ENCODE data around the gene C6orf120. TPM values are rescaled to one million over a fixed set of nuclear protein-coding genes. Genes with fewer than 3 reads are reported as not detected.
A peak's percentile ranks its signal among the peaks of the same experiment; 100 is the strongest.

C6orf120 gene
- total and polyA plus RNA-seq, 2 of the 13 experiments (the other 11 are each of a cell fraction or from before 2014, with no cell fraction given) = 21.7 to 29.9 TPM

DNA sequence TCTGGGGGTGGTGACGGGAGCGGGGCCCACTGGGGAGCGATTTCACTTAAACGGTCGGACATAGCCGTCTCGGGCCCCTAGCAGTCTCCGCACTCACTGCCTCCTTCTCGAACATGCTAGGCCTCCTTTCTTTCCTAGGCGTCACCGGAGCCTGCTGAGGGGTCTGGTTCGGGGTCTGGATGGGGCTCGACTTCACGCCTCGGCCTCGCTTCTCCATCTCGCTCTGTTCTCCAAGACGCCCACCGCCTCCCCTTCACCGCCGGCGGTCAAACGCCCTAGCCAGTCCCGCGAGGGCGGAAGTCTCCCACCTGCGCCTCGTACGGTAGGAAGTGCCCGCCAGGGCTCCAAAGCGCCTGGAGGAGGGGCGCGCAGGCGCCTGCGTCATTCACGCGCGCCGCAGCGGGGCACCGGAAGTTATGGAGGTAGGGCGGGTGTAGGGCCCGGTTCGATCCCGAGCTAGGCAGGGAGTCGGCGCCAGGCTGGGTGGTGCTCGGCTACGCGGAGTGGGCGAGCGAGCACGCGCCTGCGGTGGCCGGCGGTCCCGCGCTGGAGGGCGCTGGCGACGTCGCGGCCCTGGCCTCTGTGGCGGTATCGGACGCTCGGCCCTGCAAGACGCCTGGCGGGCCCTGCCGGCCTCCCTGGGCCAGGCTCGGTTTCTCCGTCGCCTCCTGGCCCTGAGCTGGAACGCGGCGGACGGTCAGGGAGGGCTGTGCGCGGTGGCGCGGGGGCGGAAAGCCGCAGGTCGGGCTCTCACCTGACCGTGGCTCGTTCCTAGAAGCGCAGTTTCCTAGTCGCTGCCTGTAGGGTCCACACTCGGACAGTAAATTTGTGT is 49.5 kb downstream of the C6orf120 start, which contains the start of the genes DYNLT2 and ERMARD (continued):
- TF ChIP-seq, protein P1, sequence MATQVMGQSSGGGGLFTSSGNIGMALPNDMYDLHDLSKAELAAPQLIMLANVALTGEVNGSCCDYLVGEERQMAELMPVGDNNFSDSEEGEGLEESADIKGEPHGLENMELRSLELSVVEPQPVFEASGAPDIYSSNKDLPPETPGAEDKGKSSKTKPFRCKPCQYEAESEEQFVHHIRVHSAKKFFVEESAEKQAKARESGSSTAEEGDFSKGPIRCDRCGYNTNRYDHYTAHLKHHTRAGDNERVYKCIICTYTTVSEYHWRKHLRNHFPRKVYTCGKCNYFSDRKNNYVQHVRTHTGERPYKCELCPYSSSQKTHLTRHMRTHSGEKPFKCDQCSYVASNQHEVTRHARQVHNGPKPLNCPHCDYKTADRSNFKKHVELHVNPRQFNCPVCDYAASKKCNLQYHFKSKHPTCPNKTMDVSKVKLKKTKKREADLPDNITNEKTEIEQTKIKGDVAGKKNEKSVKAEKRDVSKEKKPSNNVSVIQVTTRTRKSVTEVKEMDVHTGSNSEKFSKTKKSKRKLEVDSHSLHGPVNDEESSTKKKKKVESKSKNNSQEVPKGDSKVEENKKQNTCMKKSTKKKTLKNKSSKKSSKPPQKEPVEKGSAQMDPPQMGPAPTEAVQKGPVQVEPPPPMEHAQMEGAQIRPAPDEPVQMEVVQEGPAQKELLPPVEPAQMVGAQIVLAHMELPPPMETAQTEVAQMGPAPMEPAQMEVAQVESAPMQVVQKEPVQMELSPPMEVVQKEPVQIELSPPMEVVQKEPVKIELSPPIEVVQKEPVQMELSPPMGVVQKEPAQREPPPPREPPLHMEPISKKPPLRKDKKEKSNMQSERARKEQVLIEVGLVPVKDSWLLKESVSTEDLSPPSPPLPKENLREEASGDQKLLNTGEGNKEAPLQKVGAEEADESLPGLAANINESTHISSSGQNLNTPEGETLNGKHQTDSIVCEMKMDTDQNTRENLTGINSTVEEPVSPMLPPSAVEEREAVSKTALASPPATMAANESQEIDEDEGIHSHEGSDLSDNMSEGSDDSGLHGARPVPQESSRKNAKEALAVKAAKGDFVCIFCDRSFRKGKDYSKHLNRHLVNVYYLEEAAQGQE (IDR thresholded peaks at IDR 0.05; ENCODE audit: borderline replicate concordance in 1 of 2, low read depth in 1 of 2, low read length in 2 of 2) = no peak
- TF ChIP-seq, protein P2, sequence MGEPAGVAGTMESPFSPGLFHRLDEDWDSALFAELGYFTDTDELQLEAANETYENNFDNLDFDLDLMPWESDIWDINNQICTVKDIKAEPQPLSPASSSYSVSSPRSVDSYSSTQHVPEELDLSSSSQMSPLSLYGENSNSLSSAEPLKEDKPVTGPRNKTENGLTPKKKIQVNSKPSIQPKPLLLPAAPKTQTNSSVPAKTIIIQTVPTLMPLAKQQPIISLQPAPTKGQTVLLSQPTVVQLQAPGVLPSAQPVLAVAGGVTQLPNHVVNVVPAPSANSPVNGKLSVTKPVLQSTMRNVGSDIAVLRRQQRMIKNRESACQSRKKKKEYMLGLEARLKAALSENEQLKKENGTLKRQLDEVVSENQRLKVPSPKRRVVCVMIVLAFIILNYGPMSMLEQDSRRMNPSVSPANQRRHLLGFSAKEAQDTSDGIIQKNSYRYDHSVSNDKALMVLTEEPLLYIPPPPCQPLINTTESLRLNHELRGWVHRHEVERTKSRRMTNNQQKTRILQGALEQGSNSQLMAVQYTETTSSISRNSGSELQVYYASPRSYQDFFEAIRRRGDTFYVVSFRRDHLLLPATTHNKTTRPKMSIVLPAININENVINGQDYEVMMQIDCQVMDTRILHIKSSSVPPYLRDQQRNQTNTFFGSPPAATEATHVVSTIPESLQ (CRISPR knock-in tag; conservative IDR thresholded peaks at IDR 0.05) = peak; percentile 84
- peak; percentile 83 for TF ChIP-seq BRCA1 (CRISPR knock-in tag; IDR thresholded peaks at IDR 0.05)
- TF ChIP-seq ZMYM4 (CRISPR knock-in tag; IDR thresholded peaks at IDR 0.05) = peak; percentile 99
- peak; percentile 96 for TF ChIP-seq MED1 (CRISPR knock-in tag; IDR thresholded peaks at IDR 0.05)
- TF ChIP-seq CEBPB (IDR thresholded peaks at IDR 0.05; ENCODE audit: borderline replicate concordance, low read depth, low read length) = no peak
- 0 out of 2 replicates have a peak, but pooled peaks have one; percentile 53 for TF ChIP-seq AHR (CRISPR knock-in tag; IDR thresholded peaks at IDR 0.05)
- TF ChIP-seq, protein P3, sequence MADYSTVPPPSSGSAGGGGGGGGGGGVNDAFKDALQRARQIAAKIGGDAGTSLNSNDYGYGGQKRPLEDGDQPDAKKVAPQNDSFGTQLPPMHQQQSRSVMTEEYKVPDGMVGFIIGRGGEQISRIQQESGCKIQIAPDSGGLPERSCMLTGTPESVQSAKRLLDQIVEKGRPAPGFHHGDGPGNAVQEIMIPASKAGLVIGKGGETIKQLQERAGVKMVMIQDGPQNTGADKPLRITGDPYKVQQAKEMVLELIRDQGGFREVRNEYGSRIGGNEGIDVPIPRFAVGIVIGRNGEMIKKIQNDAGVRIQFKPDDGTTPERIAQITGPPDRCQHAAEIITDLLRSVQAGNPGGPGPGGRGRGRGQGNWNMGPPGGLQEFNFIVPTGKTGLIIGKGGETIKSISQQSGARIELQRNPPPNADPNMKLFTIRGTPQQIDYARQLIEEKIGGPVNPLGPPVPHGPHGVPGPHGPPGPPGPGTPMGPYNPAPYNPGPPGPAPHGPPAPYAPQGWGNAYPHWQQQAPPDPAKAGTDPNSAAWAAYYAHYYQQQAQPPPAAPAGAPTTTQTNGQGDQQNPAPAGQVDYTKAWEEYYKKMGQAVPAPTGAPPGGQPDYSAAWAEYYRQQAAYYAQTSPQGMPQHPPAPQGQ (CRISPR knock-in tag; IDR thresholded peaks at IDR 0.05; ENCODE audit: borderline replicate concordance) = 0 out of 2 replicates have a peak, but pooled peaks have one; percentile 46
- TF ChIP-seq, protein P4, sequence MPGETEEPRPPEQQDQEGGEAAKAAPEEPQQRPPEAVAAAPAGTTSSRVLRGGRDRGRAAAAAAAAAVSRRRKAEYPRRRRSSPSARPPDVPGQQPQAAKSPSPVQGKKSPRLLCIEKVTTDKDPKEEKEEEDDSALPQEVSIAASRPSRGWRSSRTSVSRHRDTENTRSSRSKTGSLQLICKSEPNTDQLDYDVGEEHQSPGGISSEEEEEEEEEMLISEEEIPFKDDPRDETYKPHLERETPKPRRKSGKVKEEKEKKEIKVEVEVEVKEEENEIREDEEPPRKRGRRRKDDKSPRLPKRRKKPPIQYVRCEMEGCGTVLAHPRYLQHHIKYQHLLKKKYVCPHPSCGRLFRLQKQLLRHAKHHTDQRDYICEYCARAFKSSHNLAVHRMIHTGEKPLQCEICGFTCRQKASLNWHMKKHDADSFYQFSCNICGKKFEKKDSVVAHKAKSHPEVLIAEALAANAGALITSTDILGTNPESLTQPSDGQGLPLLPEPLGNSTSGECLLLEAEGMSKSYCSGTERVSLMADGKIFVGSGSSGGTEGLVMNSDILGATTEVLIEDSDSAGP (CRISPR knock-in tag; IDR thresholded peaks at IDR 0.05; ENCODE audit: borderline replicate concordance) = peak; percentile 98
- peak; percentile 92 for TF ChIP-seq ZNF274 (CRISPR knock-in tag; IDR thresholded peaks at IDR 0.05)
- TF ChIP-seq ATRX (CRISPR knock-in tag; IDR thresholded peaks at IDR 0.05; ENCODE audit: borderline replicate concordance) = no peak
- no peak for TF ChIP-seq NPAS2 (CRISPR knock-in tag; IDR thresholded peaks at IDR 0.05; ENCODE audit: borderline replicate concordance)
- TF ChIP-seq CEBPG (CRISPR knock-in tag; IDR thresholded peaks at IDR 0.05) = peak; percentile 29
- peak; percentile 93 for TF ChIP-seq RFXAP (CRISPR knock-in tag; IDR thresholded peaks at IDR 0.05; ENCODE audit: borderline replicate concordance)
- TF ChIP-seq ZNF703 (CRISPR knock-in tag; IDR thresholded peaks at IDR 0.05; ENCODE audit: borderline replicate concordance) = peak; percentile 88
- peak; percentile 88 for TF ChIP-seq SIN3B (IDR thresholded peaks at IDR 0.05; ENCODE audit: low read length)
- peak; percentile 89 for TF ChIP-seq MIXL1 (CRISPR knock-in tag; IDR thresholded peaks at IDR 0.05)
- peak; percentile 93 for TF ChIP-seq SNAPC2 (CRISPR knock-in tag; IDR thresholded peaks at IDR 0.05)
- peak; percentile 98 for TF ChIP-seq GATAD1 (CRISPR knock-in tag; IDR thresholded peaks at IDR 0.05)
- TF ChIP-seq MTF1 (CRISPR knock-in tag; IDR thresholded peaks at IDR 0.05) = peak; percentile 80; the same call in 1 of the 2 replicates
